SK-N-SH (cell line): ENCODE measurements around the gene NEIL3. TPM values are rescaled to one million over a fixed set of nuclear protein-coding genes. Genes with fewer than 3 reads are reported as not detected.

Experiments used
- CTCF ChIA-PET: fragments of 300-600, 350-600 bp; formaldehyde crosslinking; extraction: SDS; loops from one replicate; lab custom pipeline; 2021; lab: Yijun Ruan, JAX
- POLR2A ChIA-PET: fragments of 350-600 bp; sonication (Branson Sonifier 250); formaldehyde crosslinking; extraction: SDS; loops from one replicate; lab custom pipeline; 2020; ENCODE audit warnings: antibody characterized with exemption, inconsistent platforms; lab: Yijun Ruan, JAX
- DNase-seq: peaks from one replicate; pipeline ENCODE4 v3.0.0; 2012
- H2AFZ ChIP-seq: fragments of 200-600 bp; sonication (generic); 2 replicates; pipeline ENCODE4 v1.8.1; 2016; ENCODE audit warnings: antibody characterized with exemption, mild to moderate bottlenecking, low read depth
- H3F3A ChIP-seq: fragments of 200-600 bp; sonication (generic); replicated peaks from 2 replicates; pipeline ENCODE3; 2016; ENCODE audit warnings: antibody characterized with exemption, mild to moderate bottlenecking; ENCODE audit not compliant: insufficient read depth
- H3K27ac ChIP-seq, 2 experiments: fragments of 200-500 bp in 1 of 2; fragments of 200-600 bp in 1 of 2; sonication (Bioruptor generic) in 1 of 2; sonication (generic), shearing (Covaris generic) in 1 of 2; 2 replicates each; pipeline versions ENCODE4 v1.5.1 to v1.6.1; 2014 to 2016; ENCODE audit warnings: low read depth in 2 of 2, inconsistent platforms in 1 of 2, low read length in 1 of 2, mild to moderate bottlenecking in 1 of 2, mixed read lengths in 1 of 2
- H3K27me3 ChIP-seq: fragments of 200-600 bp; sonication (generic), shearing (Covaris generic); 2 replicates; pipeline ENCODE4 v1.6.1; 2016; ENCODE audit warnings: mixed run types; ENCODE audit not compliant: insufficient read depth
- H3K36me3 ChIP-seq, 2 experiments: fragments of 200-500 bp in 1 of 2; fragments of 200-600 bp in 1 of 2; sonication (Bioruptor generic) in 1 of 2; sonication (generic) in 1 of 2; replicated peaks in 1 of 2; 2 replicates each; pipeline versions ENCODE3 to v1.5.1; 2014 to 2016; ENCODE audit warnings: low read length in 1 of 2, mild to moderate bottlenecking in 1 of 2; ENCODE audit not compliant: insufficient read depth in 2 of 2, control insufficient read depth in 1 of 2
- H3K4me1 ChIP-seq, 2 experiments: fragments of 200-500 bp in 1 of 2; fragments of 200-600 bp in 1 of 2; sonication (Bioruptor generic) in 1 of 2; sonication (generic), shearing (Covaris generic) in 1 of 2; 2 replicates each; pipeline versions ENCODE4 v1.5.1 to v1.6.1; 2014 to 2016; ENCODE audit warnings: low read depth in 1 of 2, low read length in 1 of 2, mixed run types in 1 of 2; ENCODE audit not compliant: insufficient read depth in 2 of 2, control insufficient read depth in 1 of 2
- H3K4me2 ChIP-seq: fragments of 200-600 bp; sonication (generic), shearing (Covaris generic); 2 replicates; pipeline ENCODE4 v1.6.1; 2017; ENCODE audit warnings: mixed run types
- H3K4me3 ChIP-seq, 2 experiments: fragments of 200-500 bp in 1 of 2; fragments of 200-600 bp in 1 of 2; sonication (Bioruptor generic) in 1 of 2; sonication (generic), shearing (Covaris generic) in 1 of 2; 2 replicates each; pipeline versions ENCODE4 v1.5.1 to v1.8.1; 2014 to 2016; ENCODE audit warnings: low read depth in 2 of 2, inconsistent platforms in 1 of 2, low read length in 1 of 2, mild to moderate bottlenecking in 1 of 2, mixed read lengths in 1 of 2, moderate library complexity in 1 of 2
- H3K79me2 ChIP-seq: fragments of 200-600 bp; sonication (generic); 2 replicates; pipeline ENCODE4 v1.8.1; 2017; ENCODE audit warnings: mild to moderate bottlenecking; ENCODE audit not compliant: insufficient read depth
- H3K9ac ChIP-seq: fragments of 200-600 bp; sonication (generic); 2 replicates; pipeline ENCODE4 v1.6.1; 2017; ENCODE audit warnings: mixed run types
- H3K9me2 ChIP-seq: fragments of 200-600 bp; sonication (generic); 2 replicates; pipeline ENCODE4 v1.6.1; 2017; ENCODE audit warnings: mixed run types
- H3K9me3 ChIP-seq: fragments of 200-600 bp; sonication (generic); 2 replicates; pipeline ENCODE4 v1.6.1; 2017; ENCODE audit warnings: mixed run types, mild to moderate bottlenecking, moderate library complexity
- H4K20me1 ChIP-seq: fragments of 200-600 bp; sonication (generic); 2 replicates; pipeline ENCODE4 v1.6.1; 2017; ENCODE audit warnings: mild to moderate bottlenecking, mixed run types; ENCODE audit not compliant: insufficient read depth
- CHD2 ChIP-seq: fragments of 150-350 bp; IDR thresholded peaks from 2 replicates; pipeline ENCODE4 v1.6.1; 2018; ENCODE audit warnings: low read length; ENCODE audit not compliant: partially characterized antibody
- ELF1 ChIP-seq: IDR thresholded peaks from 2 replicates; pipeline ENCODE4 v1.4.0; 2012
- EP300 ChIP-seq, 2 experiments: IDR thresholded peaks; 2 replicates each; pipeline versions ENCODE4 v1.4.0 to v1.6.1; 2012; ENCODE audit warnings: borderline replicate concordance in 1 of 2, low read depth in 1 of 2, low read length in 1 of 2
- EZH2phosphoT487 ChIP-seq: fragments of 200-600 bp; sonication (generic); IDR thresholded peaks from 2 replicates; pipeline ENCODE4 v1.6.1; 2017; ENCODE audit warnings: low read depth, mixed run types, mild to moderate bottlenecking, antibody characterized with exemption, moderate library complexity, borderline replicate concordance
- FOSL2 ChIP-seq: IDR thresholded peaks from 2 replicates; pipeline ENCODE4 v1.4.0; 2012; ENCODE audit warnings: low read depth, mild to moderate bottlenecking, moderate library complexity, borderline replicate concordance
- GABPA ChIP-seq: IDR thresholded peaks from 2 replicates; pipeline ENCODE4 v1.4.0; 2012; ENCODE audit warnings: low read depth, mild to moderate bottlenecking
- JUND ChIP-seq: IDR thresholded peaks from 2 replicates; pipeline ENCODE4 v1.4.0; 2012
- MEF2A ChIP-seq: IDR thresholded peaks from 2 replicates; pipeline ENCODE4 v1.4.0; 2012; ENCODE audit warnings: low read depth, borderline replicate concordance
- MXI1 ChIP-seq: IDR thresholded peaks from 2 replicates; pipeline ENCODE4 v1.6.1; 2012; ENCODE audit warnings: mild to moderate bottlenecking, low read depth, low read length, improper control_type of control experiment
- NFIC ChIP-seq: IDR thresholded peaks from 2 replicates; pipeline ENCODE4 v1.4.0; 2012; ENCODE audit warnings: borderline replicate concordance
- PBX3 ChIP-seq: IDR thresholded peaks from 2 replicates; pipeline ENCODE4; 2012
- POLR2AphosphoS5 ChIP-seq: IDR thresholded peaks from 2 replicates; pipeline ENCODE4 v1.6.1; 2012; ENCODE audit warnings: low read depth, low read length
- REST ChIP-seq: IDR thresholded peaks from 2 replicates; pipeline ENCODE4 v1.6.1; 2012; ENCODE audit warnings: mild to moderate bottlenecking, low read depth, low read length, moderate library complexity
- SMC3 ChIP-seq: IDR thresholded peaks from 2 replicates; pipeline ENCODE4 v1.6.1; 2012; ENCODE audit warnings: low read depth, low read length, improper control_type of control experiment
- TAF1 ChIP-seq: IDR thresholded peaks from 2 replicates; pipeline ENCODE4 v1.6.1; 2012; ENCODE audit warnings: low read depth, mild to moderate bottlenecking, low read length, moderate library complexity, borderline replicate concordance
- TCF12 ChIP-seq: IDR thresholded peaks from 2 replicates; pipeline ENCODE4 v1.4.0; 2012
- TEAD4 ChIP-seq: IDR thresholded peaks from 2 replicates; pipeline ENCODE4 v1.4.0; 2012; ENCODE audit warnings: mild to moderate bottlenecking, borderline replicate concordance; ENCODE audit not compliant: insufficient read depth
- YY1 ChIP-seq: IDR thresholded peaks from 2 replicates; pipeline ENCODE4 v1.4.0; 2012; ENCODE audit warnings: low read depth, mild to moderate bottlenecking
- WGBS: methylation state at CpG from one replicate; pipeline ENCODE4 v1.1.6; 2017; ENCODE audit warnings: low lambda C conversion rate; 5-methylcytosine and 5-hydroxymethylcytosine counted together
- polyA plus RNA-seq, 3 experiments: library from polyadenylated mRNA; depleted of rRNA; stranded (reverse); fragments of >200 nt; gene quantifications; 2 replicates each; pipeline ENCODE4 v1.2.3, GENCODE V29; 2012

Gene NEIL3
- polyA plus RNA-seq, 1 of the 3 experiments (the other 2 are of a cell fraction), result 3.6 TPM

GRCh38 chr4:177369372-177369771 is 59.7 kb downstream of the NEIL3 start:
- H4K20me1 ChIP-seq, result no peaks in the 10 kb centered on the region
- POLR2A ChIA-PET, result no interaction called here
- TF ChIP-seq TCF12 (peak; percentile 58), NFIC (no peak), TEAD4 (no peak), MEF2A (no peak), TAF1 (no peak), REST (no peak), JUND (peak; percentile 45; the same call in 1 of the 2 replicates), FOSL2 (peak; percentile 48; the same call in 1 of the 2 replicates), YY1 (no peak), PBX3 (peak; percentile 81), SMC3 (no peak), POLR2AphosphoS5 (no peak)
- DNase-seq, result no peak
- H3F3A ChIP-seq, result peaks cover 4% of the 10 kb centered on the region
- H3K4me2 ChIP-seq, result no peak overlapping the region; the same call in 1 of the 2 replicates
- WGBS, result 80% methylated on average over 5 of the region's 5 CpGs
- no peaks in the 10 kb centered on the region for H3K27me3 ChIP-seq
- H3K9me3 ChIP-seq, result no peaks in the 10 kb centered on the region
- CTCF ChIA-PET, result no interaction called here
- peak overlapping the region in 1 of 2 experiments; percentile 39; a peak in 2 of 4 replicates for H3K27ac ChIP-seq
- no peaks in the 10 kb centered on the region for H3K79me2 ChIP-seq
- H3K36me3 ChIP-seq, result no peaks in the 10 kb centered on the region
- H3K9ac ChIP-seq, result no peak overlapping the region
- no peaks in the 10 kb centered on the region for H3K9me2 ChIP-seq
- no peak overlapping the region for H3K4me3 ChIP-seq
- no peak overlapping the region for H2AFZ ChIP-seq
- H3K4me1 ChIP-seq, result no peaks in the 10 kb centered on the region; a peak in 1 of 4 replicates

- POLR2A ChIA-PET, result no interaction called here
- no peaks in the 10 kb centered on the region for H3K36me3 ChIP-seq
Measured at GRCh38 chr4:177371461-177371860, 61.8 kb downstream of the NEIL3 start.

More at GRCh38 chr4:177371461-177371860, 61.8 kb downstream of the NEIL3 start:
- Histone ChIP-seq H3K27ac (no peak overlapping the region), H4K20me1 (no peaks in the 10 kb centered on the region), H3K4me2 (no peak overlapping the region), H3K9me2 (no peaks in the 10 kb centered on the region), H3K9ac (no peak overlapping the region), H3K27me3 (no peaks in the 10 kb centered on the region), H2AFZ (no peak overlapping the region), H3K9me3 (no peaks in the 10 kb centered on the region), H3F3A (peaks cover 4% of the 10 kb centered on the region), H3K4me1 (no peaks in the 10 kb centered on the region; a peak in 1 of 4 replicates), H3K4me3 (no peak overlapping the region), H3K79me2 (no peaks in the 10 kb centered on the region)
- DNase-seq, result no peak
- 95% methylated on average over 4 of the region's 4 CpGs for WGBS
- CTCF ChIA-PET, result interaction anchor here (1.1 kb wide), 1 partner anchor 121 kb away, joined by 3 read pairs; no protein-coding TSS in a partner anchor
- TF ChIP-seq GABPA, result no peak
- TF ChIP-seq CHD2, result no peak
- no peak for TF ChIP-seq TAF1
- no peak for TF ChIP-seq REST
- TF ChIP-seq MXI1, result no peak
- no peak for TF ChIP-seq MEF2A
- TF ChIP-seq ELF1, result no peak
- TF ChIP-seq EP300 (IDR thresholded peaks at IDR 0.05; ENCODE audit: borderline replicate concordance in 1 of 2, low read depth in 1 of 2, low read length in 1 of 2), result no peak
- TF ChIP-seq FOSL2, result no peak
- no peak for TF ChIP-seq EZH2phosphoT487
- TF ChIP-seq, all 33 proteins: peak for 0
